ENCODE measurements around the gene SLCO2B1. TPM values are rescaled to one million over a fixed set of nuclear protein-coding genes. Genes with fewer than 3 reads are reported as not detected.

SLCO2B1 gene
- total RNA-seq, 6 donors from 2014 or later: 86.2 to 366 (median 193) TPM

GRCh38 chr11:75191330-75191717 lies 40.4 kb downstream of the SLCO2B1 start:
- DNase-seq: no peak
- peaks cover 22 to 35% (median 26%) of the 10 kb centered on the region in 4 donors for H3K4me1 ChIP-seq
- no peaks in the 10 kb centered on the region for H3K9me3 ChIP-seq
- 53 to 67% methylated on average over 1 to 3 of the region's 3 CpGs for WGBS, 2 donors
- H3K4me3 ChIP-seq: no peak overlapping the region
- ATAC-seq (ENCODE audit: low FRiP score in 2 of 2): no peak
- H3K27me3 ChIP-seq: no peaks in the 10 kb centered on the region
- TF ChIP-seq POLR2A (IDR thresholded peaks at IDR 0.05) (no peak), EP300 (IDR thresholded peaks at IDR 0.05) (no peak), CTCF (IDR thresholded peaks at IDR 0.05) (no peak), POLR2AphosphoS5 (IDR thresholded peaks at IDR 0.05) (no peak)
- peaks cover 0 to 10% (median 0%) of the 10 kb centered on the region in 4 donors for H3K36me3 ChIP-seq
- peak overlapping the region in 2 of 4 donors; percentile 0 to 49 for H3K27ac ChIP-seq

- WGBS, 2 donors: 91 to 96% methylated on average over 15 of the region's 15 CpGs
- H3K4me1 ChIP-seq: peaks cover 22 to 42% (median 26%) of the 10 kb centered on the region in 4 donors
- ATAC-seq (ENCODE audit: low FRiP score in 2 of 2): no peak
These were observed 42.4 kb downstream of the SLCO2B1 start for GRCh38 chr11:75193271-75193670.

GRCh38 chr11:75193711-75194110 lies 42.8 kb downstream of the SLCO2B1 start:
- peak overlapping the region in 3 of 4 donors; percentile 1 to 78 (median 43) for H3K27ac ChIP-seq
- TF ChIP-seq POLR2A (IDR thresholded peaks at IDR 0.05) (no peak), CTCF (IDR thresholded peaks at IDR 0.05) (no peak), EP300 (IDR thresholded peaks at IDR 0.05) (no peak), POLR2AphosphoS5 (IDR thresholded peaks at IDR 0.05) (no peak)
- no peaks in the 10 kb centered on the region for H3K9me3 ChIP-seq
- ATAC-seq (ENCODE audit: low FRiP score in 2 of 2): no peak
- H3K4me3 ChIP-seq: no peak overlapping the region
- DNase-seq: no peak
- no peaks in the 10 kb centered on the region for H3K27me3 ChIP-seq
- WGBS, 2 donors: 68 to 82% methylated on average over 2 of the region's 2 CpGs
- H3K4me1 ChIP-seq: peaks cover 22 to 42% (median 26%) of the 10 kb centered on the region in 4 donors
- peaks cover 0 to 5% (median 2%) of the 10 kb centered on the region in 4 donors for H3K36me3 ChIP-seq

More at GRCh38 chr11:75193271-75193670, 42.4 kb downstream of the SLCO2B1 start:
- peaks cover 0 to 5% (median under 1%) of the 10 kb centered on the region in 4 donors for H3K36me3 ChIP-seq
- no peaks in the 10 kb centered on the region for H3K9me3 ChIP-seq
- no peak for TF ChIP-seq POLR2A (IDR thresholded peaks at IDR 0.05)
- TF ChIP-seq POLR2AphosphoS5 (IDR thresholded peaks at IDR 0.05): no peak
- no peak for TF ChIP-seq CTCF (IDR thresholded peaks at IDR 0.05)
- TF ChIP-seq EP300 (IDR thresholded peaks at IDR 0.05): no peak
- DNase-seq: peak in 1 of 2 donors; percentile 62
- H3K27ac ChIP-seq: peak overlapping the region in 3 of 4 donors; percentile 1 to 78 (median 43)
- H3K4me3 ChIP-seq: no peak overlapping the region
- H3K27me3 ChIP-seq: no peaks in the 10 kb centered on the region

GRCh38 chr11:75194147-75194546 lies 43.2 kb downstream of the SLCO2B1 start:
- H3K4me1 ChIP-seq: peaks cover 22 to 42% (median 26%) of the 10 kb centered on the region in 4 donors
- H3K27me3 ChIP-seq: no peaks in the 10 kb centered on the region
- 50 to 53% methylated on average over 5 of the region's 5 CpGs for WGBS, 2 donors
- H3K27ac ChIP-seq: peak overlapping the region in 3 of 4 donors; percentile 39 to 78 (median 43)
- no peaks in the 10 kb centered on the region for H3K9me3 ChIP-seq
- TF ChIP-seq CTCF (IDR thresholded peaks at IDR 0.05): no peak
- no peak for TF ChIP-seq POLR2A (IDR thresholded peaks at IDR 0.05)
- no peak for TF ChIP-seq POLR2AphosphoS5 (IDR thresholded peaks at IDR 0.05)
- TF ChIP-seq EP300 (IDR thresholded peaks at IDR 0.05): no peak
- H3K4me3 ChIP-seq: no peak overlapping the region
- DNase-seq (no peak), ATAC-seq (ENCODE audit: low FRiP score in 2 of 2) (no peak)
- peaks cover 0 to 8% (median 2%) of the 10 kb centered on the region in 4 donors for H3K36me3 ChIP-seq

Data from upper lobe of left lung (tissue), 6 donors.